Inflammatory macrophage treated with lipopolysaccharide for 4 hours (primary cell): ENCODE measurements around the gene FREM3.
"Not testable (repeated sequence)": the region's sequence is repeated elsewhere in the genome, so short reads cannot be mapped to it uniquely, and the experiment has no call there.

Experiments used
- DNase-seq: peaks from one replicate; pipeline ENCODE4 v3.0.0-alpha.2; 2020

The FREM3 gene

GRCh38 chr4:143700416-143701352 lies at the start of gene FREM3:
Gene FREM3, minus strand, starts transcription at chr4:143700675. Its CDS starts 0 bp downstream, at chr4:143700675.
- DNase-seq = no peak

- no peak for DNase-seq
These were observed 45.4 kb upstream of the FREM3 start for GRCh38 chr4:143745874-143746273.

- DNase-seq = no peak
These were observed 43.1 kb upstream of the FREM3 start for GRCh38 chr4:143743591-143743990.

GRCh38 chr4:143742834-143743233 lies 42.4 kb upstream of the FREM3 start:
- DNase-seq = no peak

GRCh38 chr4:143736861-143737260 lies 36.4 kb upstream of the FREM3 start:
- no peak for DNase-seq

GRCh38 chr4:143736061-143736460 lies 35.6 kb upstream of the FREM3 start:
- not testable (repeated sequence) for DNase-seq

- no peak for DNase-seq
These were observed 27.7 kb upstream of the FREM3 start for GRCh38 chr4:143728166-143728565.

GRCh38 chr4:143726714-143727113 lies 26.2 kb upstream of the FREM3 start:
- DNase-seq = no peak

- DNase-seq = no peak
These were observed 20.8 kb upstream of the FREM3 start for GRCh38 chr4:143721317-143721716.

- DNase-seq = not testable (repeated sequence)
These were observed 18.3 kb upstream of the FREM3 start for GRCh38 chr4:143718748-143719147.

- no peak for DNase-seq
These were observed 13.6 kb upstream of the FREM3 start for GRCh38 chr4:143713955-143714625.

- DNase-seq = no peak
These were observed 13.1 kb upstream of the FREM3 start for GRCh38 chr4:143713553-143713952.

- no peak for DNase-seq
These were observed 11.7 kb upstream of the FREM3 start for GRCh38 chr4:143712155-143712550.

- no peak for DNase-seq
These were observed 11.2 kb upstream of the FREM3 start for GRCh38 chr4:143711543-143712154.

- no peak for DNase-seq
These were observed 890 bp upstream of the FREM3 start for GRCh38 chr4:143701365-143701764.

- no peak for DNase-seq
These were observed 444 bp downstream of the FREM3 start for GRCh38 chr4:143700046-143700415.

- DNase-seq = no peak
These were observed 987 bp downstream of the FREM3 start for GRCh38 chr4:143699331-143700045.

- DNase-seq = no peak
These were observed 6.6 kb downstream of the FREM3 start for GRCh38 chr4:143693856-143694255.

GRCh38 chr4:143692241-143692640 lies 8.2 kb downstream of the FREM3 start:
- DNase-seq = no peak

GRCh38 chr4:143679434-143679833 lies 21.0 kb downstream of the FREM3 start:
- no peak for DNase-seq

- DNase-seq = not testable (repeated sequence)
These were observed 26.8 kb downstream of the FREM3 start for GRCh38 chr4:143673629-143674028.

- no peak for DNase-seq
These were observed 31.4 kb downstream of the FREM3 start for GRCh38 chr4:143668930-143669552.

GRCh38 chr4:143667461-143667860 lies 33.0 kb downstream of the FREM3 start:
- no peak for DNase-seq
